GM08714 (cell line): ENCODE measurements around the gene PCDHA7.
"Not testable (repeated sequence)": the region's sequence is repeated elsewhere in the genome, so short reads cannot be mapped to it uniquely, and the experiment has no call there.

Experiments used
- H3K4me3 ChIP-seq: fragments of 200-500 bp; sonication (Bioruptor generic); 2 replicates; pipeline ENCODE4 v1.5.1; 2014; ENCODE audit warnings: mild to moderate bottlenecking, low read length, inconsistent platforms
- ZNF274 ChIP-seq: IDR thresholded peaks from 2 replicates; pipeline ENCODE4 v1.6.1; 2012; ENCODE audit warnings: mild to moderate bottlenecking, low read depth, low read length

The PCDHA7 gene

DNA sequence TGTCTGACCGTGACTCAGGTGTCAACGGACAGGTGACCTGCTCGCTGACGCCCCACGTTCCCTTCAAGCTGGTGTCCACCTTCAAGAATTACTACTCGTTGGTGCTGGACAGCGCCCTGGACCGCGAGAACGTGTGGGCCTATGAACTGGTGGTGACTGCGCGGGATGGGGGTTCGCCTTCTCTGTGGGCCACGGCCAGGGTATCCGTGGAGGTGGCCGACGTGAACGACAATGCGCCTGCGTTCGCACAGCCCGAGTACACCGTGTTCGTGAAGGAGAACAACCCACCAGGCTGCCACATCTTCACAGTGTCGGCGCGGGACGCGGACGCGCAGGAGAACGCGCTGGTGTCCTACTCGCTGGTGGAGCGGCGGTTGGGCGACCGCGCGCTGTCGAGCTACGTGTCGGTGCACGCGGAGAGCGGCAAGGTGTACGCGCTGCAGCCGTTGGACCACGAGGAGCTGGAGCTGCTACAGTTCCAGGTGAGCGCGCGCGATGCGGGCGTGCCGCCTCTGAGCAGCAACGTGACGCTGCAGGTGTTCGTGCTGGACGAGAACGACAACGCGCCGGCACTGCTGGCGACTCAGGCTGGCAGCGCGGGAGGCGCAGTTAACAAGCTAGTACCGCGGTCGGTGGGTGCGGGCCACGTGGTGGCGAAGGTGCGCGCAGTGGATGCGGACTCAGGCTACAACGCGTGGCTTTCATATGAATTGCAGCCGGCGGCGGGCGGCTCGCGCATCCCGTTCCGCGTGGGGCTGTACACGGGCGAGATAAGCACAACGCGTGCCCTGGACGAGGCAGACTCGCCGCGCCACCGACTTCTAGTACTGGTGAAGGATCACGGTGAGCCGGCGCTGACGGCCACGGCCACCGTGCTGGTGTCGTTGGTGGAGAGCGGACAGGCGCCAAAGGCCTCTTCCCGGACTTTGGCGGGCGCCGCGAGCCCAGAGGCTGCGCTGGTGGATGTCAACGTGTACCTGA lies 36.4 kb downstream of the PCDHA7 start:
- H3K4me3 ChIP-seq = no peak overlapping the region
- no peak for TF ChIP-seq ZNF274

DNA sequence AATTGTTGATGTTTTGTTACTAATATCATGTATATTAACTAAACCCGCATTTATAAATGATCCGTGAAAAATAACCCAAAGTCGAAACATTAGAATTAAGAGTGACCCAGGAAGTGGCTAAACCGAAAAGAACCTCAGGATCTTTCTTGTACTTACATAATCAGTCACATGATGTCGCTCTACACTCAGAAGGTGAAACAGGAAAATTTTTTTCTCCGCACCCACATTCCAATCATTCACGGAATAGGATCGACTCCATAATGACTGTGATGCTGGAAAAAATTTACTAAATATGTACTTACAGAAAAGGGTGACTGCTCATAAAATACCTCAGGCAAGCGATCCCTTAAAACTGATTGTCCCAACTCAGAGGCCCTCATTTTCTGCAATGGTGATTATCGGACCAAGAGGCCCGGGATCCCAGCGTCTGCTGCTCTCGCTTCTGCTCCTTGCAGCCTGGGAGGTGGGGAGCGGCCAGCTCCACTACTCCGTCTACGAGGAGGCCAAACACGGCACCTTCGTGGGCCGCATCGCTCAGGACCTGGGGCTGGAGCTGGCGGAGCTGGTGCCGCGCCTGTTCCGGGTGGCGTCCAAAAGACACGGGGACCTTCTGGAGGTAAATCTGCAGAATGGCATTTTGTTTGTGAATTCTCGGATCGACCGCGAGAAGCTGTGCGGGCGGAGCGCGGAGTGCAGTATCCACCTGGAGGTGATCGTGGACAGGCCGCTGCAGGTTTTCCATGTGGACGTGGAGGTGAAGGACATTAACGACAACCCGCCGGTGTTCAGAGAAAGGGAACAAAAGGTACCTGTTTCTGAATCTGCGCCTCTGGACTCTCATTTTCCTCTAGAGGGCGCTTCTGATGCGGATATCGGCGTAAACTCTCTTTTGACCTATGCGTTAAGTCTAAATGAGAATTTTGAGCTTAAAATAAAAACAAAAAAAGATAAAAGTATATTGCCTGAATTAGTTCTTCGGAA lies 41.3 kb downstream of the PCDHA7 start, which contains the start of gene PCDHA12:
TSS of gene PCDHA12 (plus strand) at position 224 of the 981 bp plus-strand sequence. CDS start at position 389, 165 bp downstream.
- no peak within 1 kb of the TSS for H3K4me3 ChIP-seq
- no peak for TF ChIP-seq ZNF274

DNA sequence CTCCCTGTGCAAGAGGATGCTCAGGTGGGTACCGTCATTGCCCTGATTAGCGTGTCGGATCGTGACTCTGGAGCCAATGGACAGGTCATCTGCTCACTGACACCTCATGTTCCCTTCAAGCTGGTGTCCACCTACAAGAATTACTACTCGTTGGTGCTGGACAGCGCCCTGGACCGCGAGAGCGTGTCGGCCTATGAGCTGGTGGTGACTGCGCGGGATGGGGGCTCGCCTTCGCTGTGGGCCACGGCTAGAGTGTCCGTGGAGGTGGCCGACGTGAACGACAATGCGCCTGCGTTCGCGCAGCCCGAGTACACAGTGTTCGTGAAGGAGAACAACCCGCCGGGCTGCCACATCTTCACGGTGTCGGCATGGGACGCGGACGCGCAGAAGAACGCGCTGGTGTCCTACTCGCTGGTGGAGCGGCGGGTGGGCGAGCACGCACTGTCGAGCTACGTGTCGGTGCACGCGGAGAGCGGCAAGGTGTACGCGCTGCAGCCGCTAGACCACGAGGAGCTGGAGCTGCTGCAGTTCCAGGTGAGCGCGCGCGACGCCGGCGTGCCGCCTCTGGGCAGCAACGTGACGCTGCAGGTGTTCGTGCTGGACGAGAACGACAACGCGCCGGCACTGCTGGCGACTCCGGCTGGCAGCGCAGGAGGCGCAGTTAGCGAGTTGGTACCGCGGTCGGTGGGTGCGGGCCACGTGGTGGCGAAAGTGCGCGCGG lies 42.6 kb downstream of the PCDHA7 start:
- H3K4me3 ChIP-seq = not testable (repeated sequence)

DNA sequence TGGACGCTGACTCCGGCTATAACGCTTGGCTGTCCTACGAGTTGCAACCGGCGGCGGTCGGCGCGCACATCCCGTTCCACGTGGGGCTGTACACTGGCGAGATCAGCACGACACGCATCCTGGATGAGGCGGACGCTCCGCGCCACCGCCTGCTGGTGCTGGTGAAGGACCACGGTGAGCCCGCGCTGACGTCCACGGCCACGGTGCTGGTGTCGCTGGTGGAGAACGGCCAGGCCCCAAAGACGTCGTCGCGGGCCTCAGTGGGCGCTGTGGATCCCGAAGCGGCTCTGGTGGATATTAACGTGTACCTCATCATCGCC lies 43.2 kb downstream of the PCDHA7 start:
- no peak overlapping the region for H3K4me3 ChIP-seq
- no peak for TF ChIP-seq ZNF274

DNA sequence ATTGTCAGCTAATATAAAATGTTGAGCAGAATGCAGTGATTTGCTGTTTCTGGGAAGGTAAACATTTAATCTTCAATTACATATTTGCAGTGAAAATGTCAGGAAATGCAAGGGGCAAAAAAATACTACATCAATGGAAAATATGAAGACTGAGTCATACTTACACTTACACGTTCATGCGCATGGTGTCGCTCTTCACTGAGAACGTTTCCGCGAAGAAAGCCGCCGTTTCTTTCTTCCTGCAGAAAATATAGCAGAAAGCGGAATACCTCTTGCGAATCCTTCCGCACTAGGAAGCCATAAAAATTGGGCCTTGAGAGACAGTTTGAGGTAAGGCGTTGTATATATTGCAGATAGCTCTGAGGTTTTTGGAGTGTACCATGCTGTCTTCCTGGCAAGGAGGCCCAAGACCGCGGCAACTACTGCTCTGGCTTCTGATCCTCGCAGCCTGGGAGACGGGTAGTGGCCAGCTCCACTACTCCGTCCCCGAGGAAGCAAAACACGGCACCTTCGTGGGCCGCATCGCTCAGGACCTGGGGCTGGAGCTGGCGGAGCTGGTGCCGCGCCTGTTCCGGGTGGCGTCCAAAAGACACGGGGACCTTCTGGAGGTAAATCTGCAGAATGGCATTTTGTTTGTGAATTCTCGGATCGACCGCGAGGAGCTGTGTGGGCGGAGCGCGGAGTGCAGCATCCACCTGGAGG lies 48.0 kb downstream of the PCDHA7 start, which contains the start of gene PCDHA13:
TSS of gene PCDHA13 (plus strand) at position 236 of the 702 bp plus-strand sequence. CDS start at position 381, 145 bp downstream.
- H3K4me3 ChIP-seq = no peak within 1 kb of the TSS
- TF ChIP-seq ZNF274 = no peak

DNA sequence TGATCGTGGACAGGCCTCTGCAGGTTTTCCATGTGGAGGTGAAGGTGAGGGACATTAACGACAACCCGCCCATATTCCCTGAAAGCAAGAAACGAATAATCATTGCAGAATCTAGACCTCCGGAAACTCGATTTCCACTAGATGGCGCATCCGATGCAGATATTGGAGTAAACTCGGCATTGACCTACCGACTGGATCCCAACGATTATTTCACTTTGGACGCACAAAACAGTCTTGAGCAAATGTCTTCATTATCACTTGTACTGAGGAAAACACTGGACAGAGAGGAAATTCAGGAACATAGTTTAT lies 48.5 kb downstream of the PCDHA7 start:
- no peak overlapping the region for H3K4me3 ChIP-seq
- TF ChIP-seq ZNF274 = no peak

DNA sequence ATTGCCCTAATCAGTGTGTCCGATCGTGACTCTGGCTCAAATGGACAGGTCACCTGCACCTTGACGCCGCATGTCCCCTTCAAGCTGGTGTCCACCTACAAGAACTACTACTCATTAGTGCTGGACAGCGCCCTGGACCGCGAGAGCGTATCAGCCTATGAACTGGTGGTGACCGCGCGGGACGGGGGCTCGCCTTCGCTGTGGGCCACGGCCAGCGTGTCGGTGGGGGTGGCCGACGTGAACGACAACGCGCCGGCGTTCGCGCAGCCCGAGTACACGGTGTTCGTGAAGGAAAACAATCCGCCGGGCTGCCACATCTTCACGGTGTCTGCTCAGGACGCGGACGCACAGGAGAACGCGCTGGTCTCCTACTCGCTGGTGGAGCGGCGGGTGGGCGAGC lies 49.3 kb downstream of the PCDHA7 start:
- TF ChIP-seq ZNF274 = no peak
- H3K4me3 ChIP-seq = no peak overlapping the region

DNA sequence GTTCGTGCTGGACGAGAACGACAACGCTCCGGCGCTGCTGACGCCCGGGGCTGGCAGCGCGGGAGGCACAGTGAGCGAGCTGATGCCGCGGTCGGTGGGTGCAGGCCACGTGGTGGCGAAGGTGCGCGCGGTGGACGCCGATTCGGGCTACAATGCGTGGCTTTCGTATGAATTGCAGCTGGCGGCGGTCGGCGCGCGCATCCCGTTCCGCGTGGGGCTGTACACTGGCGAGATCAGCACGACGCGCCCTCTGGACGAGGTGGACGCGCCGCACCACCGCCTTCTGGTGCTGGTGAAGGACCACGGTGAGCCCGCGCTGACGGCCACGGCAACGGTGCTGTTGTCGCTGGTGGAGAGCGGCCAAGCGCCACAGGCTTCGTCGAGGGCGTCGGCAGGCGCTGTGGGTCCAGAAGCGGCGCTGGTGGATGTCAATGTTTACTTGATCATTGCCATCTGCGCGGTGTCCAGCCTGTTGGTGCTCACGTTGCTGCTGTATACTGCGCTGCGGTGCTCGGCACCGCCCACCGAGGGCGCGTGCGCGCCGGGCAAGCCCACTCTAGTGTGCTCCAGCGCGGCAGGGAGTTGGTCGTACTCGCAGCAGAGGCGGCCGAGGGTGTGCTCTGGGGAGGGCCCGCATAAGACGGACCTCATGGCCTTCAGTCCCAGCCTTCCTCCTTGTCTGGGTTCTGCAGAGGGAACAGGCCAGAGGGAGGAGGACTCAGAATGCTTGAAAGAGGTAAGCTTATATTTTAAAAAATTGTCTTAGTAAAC lies 50.0 kb downstream of the PCDHA7 start:
- TF ChIP-seq ZNF274 = no peak
- H3K4me3 ChIP-seq = no peak overlapping the region
